Endothelial cell of umbilical vein (primary cell): ENCODE measurements around the gene SLC25A44.

ENCODE experiments used
- JUN ChIP-seq: IDR thresholded peaks from 2 replicates; pipeline ENCODE4 v1.6.1; 2011; ENCODE audit warnings: borderline replicate concordance, low read depth; ENCODE audit not compliant: insufficient read length, insufficient read depth
- TF ChIP-seq, protein P1 (sequence below), 2 donors: IDR thresholded peaks; 1 replicate in 1 of 2; 2 replicates in 1 of 2; pipeline ENCODE4 v1.5.1; 2011; ENCODE audit warnings: low read length in 2 of 2, mild to moderate bottlenecking in 2 of 2, moderate library complexity in 2 of 2, control low read depth in 1 of 2, inconsistent platforms in 1 of 2, low read depth in 1 of 2; ENCODE audit not compliant: insufficient read depth in 1 of 2; ENCODE audit errors: extremely low read depth in 1 of 2

DNA sequence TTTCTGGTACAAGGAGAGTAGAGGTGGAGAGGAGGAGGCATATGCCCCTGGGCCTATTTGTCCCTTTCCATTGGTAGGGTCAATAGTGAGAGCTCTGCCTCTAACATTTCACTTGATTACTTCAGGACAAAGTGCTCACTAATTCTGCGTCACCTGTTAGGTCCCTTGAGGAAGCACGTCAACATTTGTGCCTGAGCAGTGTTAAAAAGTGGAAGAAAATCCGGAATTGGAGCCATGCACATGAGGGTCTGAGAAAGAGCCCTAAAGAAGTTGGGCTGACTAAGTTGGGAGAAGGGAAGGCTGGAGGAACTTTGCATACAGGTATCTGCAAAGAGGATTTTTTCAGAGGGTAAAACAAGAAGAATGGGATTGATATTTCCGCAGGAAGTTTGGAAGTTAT, 1.9 kb downstream of the SLC25A44 start:
- TF ChIP-seq, protein P1, sequence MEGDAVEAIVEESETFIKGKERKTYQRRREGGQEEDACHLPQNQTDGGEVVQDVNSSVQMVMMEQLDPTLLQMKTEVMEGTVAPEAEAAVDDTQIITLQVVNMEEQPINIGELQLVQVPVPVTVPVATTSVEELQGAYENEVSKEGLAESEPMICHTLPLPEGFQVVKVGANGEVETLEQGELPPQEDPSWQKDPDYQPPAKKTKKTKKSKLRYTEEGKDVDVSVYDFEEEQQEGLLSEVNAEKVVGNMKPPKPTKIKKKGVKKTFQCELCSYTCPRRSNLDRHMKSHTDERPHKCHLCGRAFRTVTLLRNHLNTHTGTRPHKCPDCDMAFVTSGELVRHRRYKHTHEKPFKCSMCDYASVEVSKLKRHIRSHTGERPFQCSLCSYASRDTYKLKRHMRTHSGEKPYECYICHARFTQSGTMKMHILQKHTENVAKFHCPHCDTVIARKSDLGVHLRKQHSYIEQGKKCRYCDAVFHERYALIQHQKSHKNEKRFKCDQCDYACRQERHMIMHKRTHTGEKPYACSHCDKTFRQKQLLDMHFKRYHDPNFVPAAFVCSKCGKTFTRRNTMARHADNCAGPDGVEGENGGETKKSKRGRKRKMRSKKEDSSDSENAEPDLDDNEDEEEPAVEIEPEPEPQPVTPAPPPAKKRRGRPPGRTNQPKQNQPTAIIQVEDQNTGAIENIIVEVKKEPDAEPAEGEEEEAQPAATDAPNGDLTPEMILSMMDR (IDR thresholded peaks at IDR 0.05; ENCODE audit: extremely low read depth in 1 of 2, insufficient read depth in 1 of 2, low read depth in 1 of 2, low read length in 2 of 2), result no peak
- TF ChIP-seq JUN, result no peak
